Stimulated activated CD8-positive, alpha-beta memory T cell treated with anti-CD3 and anti-CD28 coated beads, Interleukin-7, amount 100 ng/mL, for 1 hour (primary cell): ENCODE results near the gene KLF11.
"Not testable (repeated sequence)": the region's sequence is repeated elsewhere in the genome, so short reads cannot be mapped to it uniquely, and the experiment has no call there.

Source experiments
- DNase-seq, 2 donors: peaks; one replicate each; pipeline ENCODE4 v3.0.0-alpha.2; 2020; ENCODE audit warnings: low read depth in 2 of 2

The KLF11 gene

GRCh38 chr2:10026940-10027569 lies 16.3 kb upstream of the KLF11 start:
- DNase-seq, result no peak

- DNase-seq, result no peak
Measured at GRCh38 chr2:10027660-10028330, 15.6 kb upstream of the KLF11 start.

- no peak for DNase-seq
Measured at GRCh38 chr2:10028407-10028987, 14.9 kb upstream of the KLF11 start.

- no peak for DNase-seq
Measured at GRCh38 chr2:10028988-10029874, 14.1 kb upstream of the KLF11 start.

- no peak for DNase-seq
Measured at GRCh38 chr2:10029875-10030223, 13.5 kb upstream of the KLF11 start.

GRCh38 chr2:10030311-10030736 lies 13.0 kb upstream of the KLF11 start:
- no peak for DNase-seq

GRCh38 chr2:10030798-10031197 lies 12.6 kb upstream of the KLF11 start:
- DNase-seq, result not testable (repeated sequence)

GRCh38 chr2:10031886-10032745 lies 11.2 kb upstream of the KLF11 start:
- no peak for DNase-seq

GRCh38 chr2:10032746-10033105 lies 10.6 kb upstream of the KLF11 start:
- no peak for DNase-seq

GRCh38 chr2:10033251-10034006 lies 9.9 kb upstream of the KLF11 start:
- no peak for DNase-seq

- no peak for DNase-seq
Measured at GRCh38 chr2:10034333-10035052, 8.9 kb upstream of the KLF11 start.

GRCh38 chr2:10035053-10035422 lies 8.3 kb upstream of the KLF11 start:
- DNase-seq, result no peak

GRCh38 chr2:10035633-10036032 lies 7.7 kb upstream of the KLF11 start:
- DNase-seq, result no peak

- DNase-seq, result peak in 1 of 2 donors; percentile 23
Measured at GRCh38 chr2:10036095-10036884, 7.1 kb upstream of the KLF11 start.

GRCh38 chr2:10038123-10038522 lies 5.2 kb upstream of the KLF11 start:
- no peak for DNase-seq

- no peak for DNase-seq
Measured at GRCh38 chr2:10038716-10039115, 4.6 kb upstream of the KLF11 start.

- no peak for DNase-seq
Measured at GRCh38 chr2:10039658-10040410, 3.5 kb upstream of the KLF11 start.

GRCh38 chr2:10041711-10042110 lies 1.6 kb upstream of the KLF11 start:
- no peak for DNase-seq
